H9 (cell line): Measurements from ENCODE around the gene WNT3. TPM values are rescaled to one million over a fixed set of nuclear protein-coding genes. Genes with fewer than 3 reads are reported as not detected.
A peak's percentile ranks its signal among the peaks of the same experiment; 100 is the strongest.

Source experiments
- DNase-seq: peaks from one replicate; pipeline ENCODE4 v3.0.0-alpha.2; 2017
- H2AFZ ChIP-seq: one replicate; pipeline ENCODE4 v1.6.1; 2013; ENCODE audit warnings: mild to moderate bottlenecking, low read length, control low read depth, moderate library complexity
- H2AK5ac ChIP-seq: 2 replicates; pipeline ENCODE4 v1.6.1; 2013; ENCODE audit warnings: low read length, control low read depth, mixed read lengths; ENCODE audit not compliant: insufficient read length
- H2BK120ac ChIP-seq: one replicate; pipeline ENCODE4 v1.6.1; 2013; ENCODE audit warnings: low read depth, mild to moderate bottlenecking, low read length, control low read depth, inconsistent platforms; ENCODE audit not compliant: poor library complexity, severe bottlenecking
- H2BK12ac ChIP-seq: 2 replicates; pipeline ENCODE4 v1.6.1; 2013; ENCODE audit warnings: low read length, control low read depth, mixed read lengths, low read depth; ENCODE audit not compliant: insufficient read length
- H2BK15ac ChIP-seq: 2 replicates; pipeline ENCODE4 v1.6.1; 2013; ENCODE audit warnings: low read depth, low read length, control low read depth
- H2BK20ac ChIP-seq: one replicate; pipeline ENCODE4 v1.6.1; 2013; ENCODE audit warnings: low read depth, mild to moderate bottlenecking, low read length, control low read depth, inconsistent platforms; ENCODE audit not compliant: poor library complexity, severe bottlenecking
- H2BK5ac ChIP-seq: 2 replicates; pipeline ENCODE4 v1.6.1; 2013; ENCODE audit warnings: low read length, control low read depth, mixed read lengths; ENCODE audit not compliant: insufficient read length
- H3K14ac ChIP-seq: 2 replicates; pipeline ENCODE4 v1.6.1; 2013; ENCODE audit warnings: low read length, control low read depth; ENCODE audit not compliant: insufficient read depth
- H3K18ac ChIP-seq: 2 replicates; pipeline ENCODE4 v1.6.1; 2013; ENCODE audit warnings: low read depth, mild to moderate bottlenecking, mixed read lengths, low read length, control low read depth; ENCODE audit not compliant: insufficient read length
- H3K23ac ChIP-seq: 2 replicates; pipeline ENCODE4 v1.6.1; 2013; ENCODE audit warnings: low read length, control low read depth, mixed read lengths, low read depth; ENCODE audit not compliant: insufficient read length
- H3K23me2 ChIP-seq: 2 replicates; pipeline ENCODE4 v1.6.1; 2013; ENCODE audit warnings: low read depth, mild to moderate bottlenecking, mixed read lengths, low read length, control low read depth; ENCODE audit not compliant: insufficient read length, poor library complexity, severe bottlenecking
- H3K27ac ChIP-seq: 2 replicates; pipeline ENCODE4 v1.5.1; 2013; ENCODE audit warnings: low read length, control low read depth, mixed read lengths, low read depth; ENCODE audit not compliant: insufficient read length
- H3K27me3 ChIP-seq: 2 replicates; pipeline ENCODE4 v1.6.1; 2013; ENCODE audit warnings: low read length, control low read depth, inconsistent platforms; ENCODE audit not compliant: insufficient read depth
- H3K4ac ChIP-seq: 2 replicates; pipeline ENCODE4 v1.6.1; 2013; ENCODE audit warnings: low read depth, mild to moderate bottlenecking, control low read depth, inconsistent platforms, low read length, moderate library complexity
- H3K4me1 ChIP-seq: 2 replicates; pipeline ENCODE4 v1.6.1; 2013; ENCODE audit warnings: low read length, control low read depth, inconsistent platforms; ENCODE audit not compliant: insufficient read depth
- H3K4me2 ChIP-seq: 2 replicates; pipeline ENCODE4 v1.6.1; 2013; ENCODE audit warnings: low read length, control low read depth, mixed read lengths; ENCODE audit not compliant: insufficient read length, insufficient read depth
- H3K56ac ChIP-seq: 2 replicates; pipeline ENCODE4 v1.6.1; 2013; ENCODE audit warnings: low read depth, mild to moderate bottlenecking, mixed read lengths, low read length, control low read depth; ENCODE audit not compliant: insufficient read length
- H3K79me1 ChIP-seq: 2 replicates; pipeline ENCODE4 v1.6.1; 2013; ENCODE audit warnings: low read depth, mild to moderate bottlenecking, moderate library complexity, low read length, control low read depth, inconsistent platforms; ENCODE audit not compliant: insufficient read depth, poor library complexity, severe bottlenecking
- H3K79me2 ChIP-seq: 2 replicates; pipeline ENCODE4 v1.6.1; 2013; ENCODE audit warnings: low read length, control low read depth, inconsistent platforms; ENCODE audit not compliant: insufficient read depth
- H3K9ac ChIP-seq: 2 replicates; pipeline ENCODE4 v1.6.1; 2013; ENCODE audit warnings: low read length, control low read depth, mixed read lengths; ENCODE audit not compliant: insufficient read length; ENCODE audit errors: extremely low read depth
- H3K9me3 ChIP-seq: one replicate; pipeline ENCODE4 v1.6.1; 2013; ENCODE audit warnings: low read depth, low read length, inconsistent platforms; ENCODE audit not compliant: control insufficient read depth
- H3T11ph ChIP-seq: one replicate; pipeline ENCODE4 v1.6.1; 2013; ENCODE audit warnings: mild to moderate bottlenecking, low read length, control low read depth, inconsistent platforms
- H4K20me1 ChIP-seq: one replicate; pipeline ENCODE4 v1.6.1; 2013; ENCODE audit not compliant: control insufficient read depth, insufficient read length, insufficient read depth
- H4K5ac ChIP-seq: 2 replicates; pipeline ENCODE4 v1.6.1; 2013; ENCODE audit warnings: low read depth, mild to moderate bottlenecking, mixed read lengths, low read length, control low read depth; ENCODE audit not compliant: insufficient read length
- H4K8ac ChIP-seq: replicated peaks from 2 replicates; pipeline ENCODE4 v1.6.1; 2013; ENCODE audit warnings: low read length, control low read depth, mixed read lengths, low read depth; ENCODE audit not compliant: insufficient read length
- H4K91ac ChIP-seq: 2 replicates; pipeline ENCODE4 v1.6.1; 2013; ENCODE audit warnings: low read depth, mild to moderate bottlenecking, moderate library complexity, mixed read lengths, low read length, control low read depth; ENCODE audit not compliant: insufficient read length
- H3K27ac Mint-ChIP-seq, 3 experiments: 2 replicates in 2 of 3; 3 replicates in 1 of 3; pipeline ENCODE4 v1.8.0; 2020 to 2021; ENCODE audit warnings: mixed read lengths in 3 of 3, mild to moderate bottlenecking in 1 of 3, moderate library complexity in 1 of 3
- H3K27me3 Mint-ChIP-seq: 2 replicates; pipeline ENCODE4 v1.8.0; 2021; ENCODE audit warnings: low read depth, mild to moderate bottlenecking, moderate library complexity, mixed read lengths
- H3K36me3 Mint-ChIP-seq, 3 experiments: 2 replicates in 2 of 3; 3 replicates in 1 of 3; pipeline ENCODE4 v1.8.0; 2020 to 2021; ENCODE audit warnings: low read depth in 3 of 3, mixed read lengths in 3 of 3; ENCODE audit not compliant: insufficient read depth in 1 of 3
- H3K4me1 Mint-ChIP-seq, 2 experiments: 2 replicates each; pipeline ENCODE4 v1.8.0; 2020; ENCODE audit warnings: mixed read lengths in 2 of 2
- H3K4me3 Mint-ChIP-seq, 2 experiments: 2 replicates in 1 of 2; 3 replicates in 1 of 2; pipeline ENCODE4 v1.8.0; 2020 to 2021; ENCODE audit warnings: mild to moderate bottlenecking in 2 of 2, mixed read lengths in 2 of 2, moderate library complexity in 1 of 2
- H3K9me3 Mint-ChIP-seq, 2 experiments: 2 replicates in 1 of 2; 3 replicates in 1 of 2; pipeline ENCODE4 v1.8.0; 2020; ENCODE audit warnings: mild to moderate bottlenecking in 2 of 2, mixed read lengths in 2 of 2, moderate library complexity in 1 of 2
- CTCF ChIP-seq: fragments of 200-600 bp; sonication (generic); conservative IDR thresholded peaks from 3 replicates; pipeline ENCODE4 v1.8.0; 2021; ENCODE audit warnings: antibody characterized with exemption, mild to moderate bottlenecking
- WGBS: extraction: QIAGEN DNeasy Blood & Tissue Kit; methylation state at CpG from one replicate; pipeline ENCODE4 v1.1.7; 2013; ENCODE audit warnings: missing lambda C conversion rate, low lambda C conversion rate, mixed read lengths; ENCODE audit not compliant: insufficient read length; ENCODE audit errors: extremely low coverage; 5-methylcytosine and 5-hydroxymethylcytosine counted together
- total RNA-seq: library from RNA; stranded (reverse); gene quantifications from 2 replicates; pipeline ENCODE4 v1.2.1, GENCODE V29; 2021

Gene WNT3
- total RNA-seq, 1 experiment from 2014 or later: 22.4 TPM

- Histone ChIP-seq H2BK20ac (no peak overlapping the region), H3K79me1 (no peaks in the 10 kb centered on the region), H3K14ac (no peak overlapping the region), H3T11ph (no peak overlapping the region), H2AFZ (no peak overlapping the region), H3K9me3 (no peaks in the 10 kb centered on the region), H3K4ac (no peak overlapping the region), H3K23me2 (peaks cover 9% of the 10 kb centered on the region), H2BK12ac (no peak overlapping the region), H4K20me1 (no peaks in the 10 kb centered on the region), H3K27me3 (peaks cover 29% of the 10 kb centered on the region; the same call in 1 of the 2 replicates), H3K4me2 (no peak overlapping the region), H3K9ac (no peak overlapping the region), H3K18ac (no peak overlapping the region), H2BK120ac (no peak overlapping the region), H2BK15ac (no peak overlapping the region), H3K27ac (no peak overlapping the region), H3K4me1 (peaks cover 3% of the 10 kb centered on the region; the same call in 1 of the 2 replicates), H3K79me2 (no peaks in the 10 kb centered on the region), H3K56ac (no peak overlapping the region), H4K91ac (no peak overlapping the region), H3K23ac (no peak overlapping the region), H4K8ac (no peak overlapping the region), H4K5ac (no peak overlapping the region), H2BK5ac (no peak overlapping the region), H2AK5ac (no peak overlapping the region)
- Mint-ChIP-seq H3K27me3 (peaks cover 80% of the 10 kb centered on the region), H3K4me3 (no peak overlapping the region; a peak in 2 of 5 replicates), H3K27ac (no peak overlapping the region), H3K9me3 (peaks cover 0 to 3% of the 10 kb centered on the region in 2 experiments; a peak in 1 of 5 replicates), H3K36me3 (peaks cover 3 to 15% (median 5%) of the 10 kb centered on the region in 3 experiments; a peak in 4 of 7 replicates), H3K4me1 (peaks cover 30 to 40% of the 10 kb centered on the region in 2 experiments)
- no peak for TF ChIP-seq CTCF
- WGBS: no CpG with 5 or more reads among the region's 15 CpGs
- DNase-seq: peak; percentile 47
These were observed 44.8 kb downstream of the WNT3 start for GRCh38 chr17:46773676-46774075.
